Measurements from ENCODE around the gene VTCN1.

The VTCN1 gene

GRCh38 chr1:117147341-117147831 lies 63.3 kb downstream of the VTCN1 start:
- ChIA-PET POLR2A (interaction anchor here (0.7 kb wide), 1 partner anchor 35 kb away, joined by 4 read pairs; no protein-coding TSS in a partner anchor), CTCF (interaction anchor here (0.6 to 4.7 kb wide), 3 partner anchors 13 to 1250 kb away, joined by 3 to 18 read pairs (median 3); no protein-coding TSS in a partner anchor)
- H3K27ac ChIP-seq (ENCODE audit: extremely low read depth, low read depth, low read length) = peak overlapping the region; percentile 24; the same call in 1 of the 2 replicates
- TF ChIP-seq ZNF146 (tag by site-specific recombination; IDR thresholded peaks at IDR 0.05) (no peak), ZNF394 (tag by site-specific recombination; IDR thresholded peaks at IDR 0.05; ENCODE audit: borderline replicate concordance) (0 out of 2 replicates have a peak, but pooled peaks have one; percentile 4), ELK4 (IDR thresholded peaks at IDR 0.05; ENCODE audit: borderline replicate concordance, low read depth, low read length) (no peak), ZNF354C (tag by site-specific recombination; IDR thresholded peaks at IDR 0.05; ENCODE audit: borderline replicate concordance, low read depth) (no peak), ZNF362 (tag by site-specific recombination; IDR thresholded peaks at IDR 0.05) (no peak), GFI1B (tag by site-specific recombination; IDR thresholded peaks at IDR 0.05) (no peak), ZNF433 (tag by site-specific recombination; IDR thresholded peaks at IDR 0.05; ENCODE audit: low read depth) (no peak), ZNF112 (tag by site-specific recombination; IDR thresholded peaks at IDR 0.05) (no peak), SP3 (tag by site-specific recombination; IDR thresholded peaks at IDR 0.05) (0 out of 2 replicates have a peak, but pooled peaks have one; percentile 8), ZNF600 (tag by site-specific recombination; IDR thresholded peaks at IDR 0.05) (no peak), ZNF621 (tag by site-specific recombination; IDR thresholded peaks at IDR 0.05) (no peak), ZNF791 (tag by site-specific recombination; IDR thresholded peaks at IDR 0.05) (no peak), SALL2 (tag by site-specific recombination; IDR thresholded peaks at IDR 0.05; ENCODE audit: borderline replicate concordance) (no peak), ZNF488 (tag by site-specific recombination; IDR thresholded peaks at IDR 0.05) (no peak), ZNF768 (tag by site-specific recombination; IDR thresholded peaks at IDR 0.05) (no peak), SP7 (tag by site-specific recombination; IDR thresholded peaks at IDR 0.05) (0 out of 2 replicates have a peak, but pooled peaks have one; percentile 21), ZNF585B (tag by site-specific recombination; IDR thresholded peaks at IDR 0.05) (no peak), SCRT2 (tag by site-specific recombination; IDR thresholded peaks at IDR 0.05) (peak; percentile 59), ZSCAN23 (tag by site-specific recombination; IDR thresholded peaks at IDR 0.05) (no peak), KLF9 (tag by site-specific recombination; IDR thresholded peaks at IDR 0.05; ENCODE audit: low read depth) (no peak), SCRT1 (tag by site-specific recombination; IDR thresholded peaks at IDR 0.05; ENCODE audit: borderline replicate concordance) (no peak), ZNF830 (tag by site-specific recombination; IDR thresholded peaks at IDR 0.05; ENCODE audit: low read depth) (no peak)
- no peak overlapping the region for H3K4me3 ChIP-seq (ENCODE audit: low read depth, low read length)
- H3K9me3 ChIP-seq (ENCODE audit: control insufficient read depth, insufficient read depth, low read depth, low read length) = no peaks in the 10 kb centered on the region
- H3K36me3 ChIP-seq (ENCODE audit: control insufficient read depth in 2 of 2, insufficient read depth in 1 of 2, low read length in 2 of 2) = no peaks in the 10 kb centered on the region
- H3K4me1 ChIP-seq (ENCODE audit: control insufficient read depth, insufficient read depth, low read length) = peaks cover 10% of the 10 kb centered on the region

- Histone ChIP-seq H3K27ac (ENCODE audit: extremely low read depth, low read depth, low read length) (no peak overlapping the region), H3K4me3 (ENCODE audit: low read depth, low read length) (no peak overlapping the region), H3K4me1 (ENCODE audit: control insufficient read depth, insufficient read depth, low read length) (peaks cover 10% of the 10 kb centered on the region), H3K9me3 (ENCODE audit: control insufficient read depth, insufficient read depth, low read depth, low read length) (no peaks in the 10 kb centered on the region), H3K36me3 (ENCODE audit: control insufficient read depth in 2 of 2, insufficient read depth in 1 of 2, low read length in 2 of 2) (no peaks in the 10 kb centered on the region)
- POLR2A ChIA-PET = no interaction called here
- CTCF ChIA-PET = interaction anchor here (0.8 to 4.7 kb wide), 2 partner anchors 15 to 18 kb away, joined by 3 to 18 read pairs; no protein-coding TSS in a partner anchor
- TF ChIP-seq KLF8 (tag by site-specific recombination; IDR thresholded peaks at IDR 0.05) = 0 out of 2 replicates have a peak, but pooled peaks have one; percentile 14
- 0 out of 2 replicates have a peak, but pooled peaks have one; percentile 4 for TF ChIP-seq ZNF148 (tag by site-specific recombination; IDR thresholded peaks at IDR 0.05; ENCODE audit: borderline replicate concordance)
- peak; percentile 20; the same call in 1 of the 2 replicates for TF ChIP-seq ZNF398 (tag by site-specific recombination; IDR thresholded peaks at IDR 0.05)
Measured at GRCh38 chr1:117146575-117147340, 64.0 kb downstream of the VTCN1 start.
